HEK293 (cell line): ENCODE results near the gene NPRL2.

Source experiments
- CTCF ChIA-PET: fragments of 350-600 bp; formaldehyde crosslinking; extraction: SDS; loops from one replicate; lab custom pipeline; 2021; ENCODE audit warnings: antibody characterized with exemption; lab: Yijun Ruan, JAX
- POLR2A ChIA-PET: fragments of 300-600 bp; formaldehyde crosslinking; extraction: SDS; loops from one replicate; lab custom pipeline; 2020; ENCODE audit warnings: antibody characterized with exemption, inconsistent platforms; lab: Yijun Ruan, JAX
- H3K27ac ChIP-seq: fragments of 200-500 bp; sonication (Bioruptor generic); 2 replicates; pipeline ENCODE4 v1.5.1; 2014; ENCODE audit warnings: low read depth, low read length, control low read depth, inconsistent platforms; ENCODE audit errors: extremely low read depth
- H3K36me3 ChIP-seq, 2 experiments: fragments of 200-500 bp in 1 of 2; sonication (Bioruptor generic) in 1 of 2; 1 replicate in 1 of 2; 2 replicates in 1 of 2; pipeline ENCODE4 v1.5.1; 2014 to 2017; ENCODE audit warnings: inconsistent platforms in 2 of 2, low read length in 2 of 2; ENCODE audit not compliant: control insufficient read depth in 2 of 2, insufficient read depth in 1 of 2
- H3K4me1 ChIP-seq: fragments of 200-500 bp; sonication (Bioruptor generic); 2 replicates; pipeline ENCODE4 v1.5.1; 2014; ENCODE audit warnings: mild to moderate bottlenecking, low read length, inconsistent platforms; ENCODE audit not compliant: control insufficient read depth, insufficient read depth
- H3K4me3 ChIP-seq: 2 replicates; pipeline ENCODE4 v1.5.1; 2011; ENCODE audit warnings: low read depth, mild to moderate bottlenecking, control low read depth, low read length, moderate library complexity
- H3K9me3 ChIP-seq: fragments of 200-500 bp; sonication (Bioruptor generic); 2 replicates; pipeline ENCODE4 v1.5.1; 2014; ENCODE audit warnings: low read depth, low read length, inconsistent platforms; ENCODE audit not compliant: control insufficient read depth, insufficient read depth
- EGR2 ChIP-seq: fragments of 450-650 bp; formaldehyde crosslinking; IDR thresholded peaks from 2 replicates; pipeline ENCODE4 v1.5.1; 2016; ENCODE audit warnings: low read depth, missing biosample characterization, missing genetic modification characterization
- KLF8 ChIP-seq: fragments of 450-650 bp; formaldehyde crosslinking; IDR thresholded peaks from 2 replicates; pipeline ENCODE4 v1.5.1; 2016; ENCODE audit warnings: missing biosample characterization, missing genetic modification characterization
- MYNN ChIP-seq: fragments of 450-650 bp; formaldehyde crosslinking; IDR thresholded peaks from 2 replicates; pipeline ENCODE4 v1.5.1; 2016; ENCODE audit warnings: missing biosample characterization, missing genetic modification characterization, borderline replicate concordance
- MZF1 ChIP-seq: fragments of 450-650 bp; formaldehyde crosslinking; IDR thresholded peaks from 2 replicates; pipeline ENCODE4 v1.5.1; 2017; ENCODE audit warnings: missing biosample characterization, missing genetic modification characterization, borderline replicate concordance
- SP3 ChIP-seq: fragments of 450-650 bp; formaldehyde crosslinking; IDR thresholded peaks from 2 replicates; pipeline ENCODE4 v1.5.1; 2016; ENCODE audit warnings: missing biosample characterization, missing genetic modification characterization
- TCF7L2 ChIP-seq: IDR thresholded peaks from 2 replicates; pipeline ENCODE4 v1.6.1; 2011; ENCODE audit warnings: low read depth, mild to moderate bottlenecking, inconsistent platforms, low read length, moderate library complexity, borderline replicate concordance
- ZBTB17 ChIP-seq: fragments of 450-650 bp; formaldehyde crosslinking; IDR thresholded peaks from 2 replicates; pipeline ENCODE4 v1.5.1; 2016; ENCODE audit warnings: missing biosample characterization, missing genetic modification characterization
- ZFP69B ChIP-seq: fragments of 450-650 bp; formaldehyde crosslinking; IDR thresholded peaks from 2 replicates; pipeline ENCODE4 v1.5.1; 2016; ENCODE audit warnings: missing biosample characterization, missing genetic modification characterization
- ZNF132 ChIP-seq: fragments of 450-650 bp; formaldehyde crosslinking; IDR thresholded peaks from 2 replicates; pipeline ENCODE4 v1.5.1; 2017; ENCODE audit warnings: missing biosample characterization, missing genetic modification characterization, borderline replicate concordance
- ZNF140 ChIP-seq: fragments of 450-650 bp; formaldehyde crosslinking; IDR thresholded peaks from 2 replicates; pipeline ENCODE4 v1.5.1; 2016; ENCODE audit warnings: missing biosample characterization, missing genetic modification characterization
- ZNF155 ChIP-seq: fragments of 450-650 bp; formaldehyde crosslinking; IDR thresholded peaks from 2 replicates; pipeline ENCODE4 v1.5.1; 2016; ENCODE audit warnings: missing biosample characterization, missing genetic modification characterization
- ZNF16 ChIP-seq: fragments of 450-650 bp; formaldehyde crosslinking; IDR thresholded peaks from 2 replicates; pipeline ENCODE4 v1.5.1; 2016; ENCODE audit warnings: low read depth, missing biosample characterization, missing genetic modification characterization
- ZNF221 ChIP-seq: fragments of 450-650 bp; formaldehyde crosslinking; IDR thresholded peaks from 2 replicates; pipeline ENCODE4 v1.5.1; 2017; ENCODE audit warnings: missing biosample characterization, missing genetic modification characterization, borderline replicate concordance
- ZNF239 ChIP-seq: fragments of 450-650 bp; formaldehyde crosslinking; IDR thresholded peaks from 2 replicates; pipeline ENCODE4 v1.5.1; 2016; ENCODE audit warnings: missing biosample characterization, missing genetic modification characterization
- ZNF24 ChIP-seq: fragments of 450-650 bp; formaldehyde crosslinking; IDR thresholded peaks from 2 replicates; pipeline ENCODE4 v1.5.1; 2016; ENCODE audit warnings: missing biosample characterization, missing genetic modification characterization
- ZNF324 ChIP-seq: fragments of 450-650 bp; formaldehyde crosslinking; IDR thresholded peaks from 2 replicates; pipeline ENCODE4 v1.5.1; 2016; ENCODE audit warnings: missing biosample characterization, missing genetic modification characterization
- ZNF354C ChIP-seq: fragments of 450-650 bp; formaldehyde crosslinking; IDR thresholded peaks from 2 replicates; pipeline ENCODE4 v1.5.1; 2016; ENCODE audit warnings: missing biosample characterization, missing genetic modification characterization, low read depth, borderline replicate concordance
- ZNF473 ChIP-seq: fragments of 450-650 bp; formaldehyde crosslinking; IDR thresholded peaks from 2 replicates; pipeline ENCODE4 v1.5.1; 2017; ENCODE audit warnings: missing biosample characterization, missing genetic modification characterization
- ZNF548 ChIP-seq: fragments of 450-650 bp; formaldehyde crosslinking; IDR thresholded peaks from 2 replicates; pipeline ENCODE4 v1.5.1; 2016; ENCODE audit warnings: missing biosample characterization, missing genetic modification characterization
- ZNF561 ChIP-seq: fragments of 450-650 bp; IDR thresholded peaks from 2 replicates; pipeline ENCODE4 v1.5.1; 2018; ENCODE audit warnings: missing biosample characterization, missing genetic modification characterization, borderline replicate concordance
- ZNF600 ChIP-seq: fragments of 450-650 bp; formaldehyde crosslinking; IDR thresholded peaks from 2 replicates; pipeline ENCODE4 v1.5.1; 2016; ENCODE audit warnings: missing biosample characterization, missing genetic modification characterization
- ZNF610 ChIP-seq: fragments of 450-650 bp; formaldehyde crosslinking; IDR thresholded peaks from 2 replicates; pipeline ENCODE4 v1.5.1; 2016; ENCODE audit warnings: missing biosample characterization, missing genetic modification characterization, borderline replicate concordance
- ZNF664 ChIP-seq: fragments of 450-650 bp; formaldehyde crosslinking; IDR thresholded peaks from 2 replicates; pipeline ENCODE4 v1.5.1; 2016; ENCODE audit warnings: missing biosample characterization, missing genetic modification characterization
- ZNF76 ChIP-seq: fragments of 450-650 bp; formaldehyde crosslinking; IDR thresholded peaks from 2 replicates; pipeline ENCODE4; 2016; ENCODE audit warnings: low read depth, missing biosample characterization, missing genetic modification characterization, borderline replicate concordance
- ZSCAN16 ChIP-seq: fragments of 450-650 bp; formaldehyde crosslinking; IDR thresholded peaks from 2 replicates; pipeline ENCODE4 v1.5.1; 2016; ENCODE audit warnings: missing biosample characterization, missing genetic modification characterization
- ZXDB ChIP-seq: fragments of 450-650 bp; formaldehyde crosslinking; IDR thresholded peaks from 2 replicates; pipeline ENCODE4 v1.5.1; 2016; ENCODE audit warnings: missing biosample characterization, missing genetic modification characterization
- TF ChIP-seq, protein P1 (sequence below): fragments of 450-650 bp; formaldehyde crosslinking; IDR thresholded peaks from 2 replicates; pipeline ENCODE4 v1.5.1; 2016; ENCODE audit warnings: missing biosample characterization, missing genetic modification characterization
- TF ChIP-seq, protein P2 (sequence below): fragments of 450-650 bp; formaldehyde crosslinking; IDR thresholded peaks from 2 replicates; pipeline ENCODE4 v1.5.1; 2016; ENCODE audit warnings: missing biosample characterization, missing genetic modification characterization, borderline replicate concordance
- TF ChIP-seq, protein P3 (sequence below): fragments of 450-650 bp; formaldehyde crosslinking; IDR thresholded peaks from 2 replicates; pipeline ENCODE4 v1.5.1; 2016; ENCODE audit warnings: missing biosample characterization, missing genetic modification characterization

The NPRL2 gene

DNA sequence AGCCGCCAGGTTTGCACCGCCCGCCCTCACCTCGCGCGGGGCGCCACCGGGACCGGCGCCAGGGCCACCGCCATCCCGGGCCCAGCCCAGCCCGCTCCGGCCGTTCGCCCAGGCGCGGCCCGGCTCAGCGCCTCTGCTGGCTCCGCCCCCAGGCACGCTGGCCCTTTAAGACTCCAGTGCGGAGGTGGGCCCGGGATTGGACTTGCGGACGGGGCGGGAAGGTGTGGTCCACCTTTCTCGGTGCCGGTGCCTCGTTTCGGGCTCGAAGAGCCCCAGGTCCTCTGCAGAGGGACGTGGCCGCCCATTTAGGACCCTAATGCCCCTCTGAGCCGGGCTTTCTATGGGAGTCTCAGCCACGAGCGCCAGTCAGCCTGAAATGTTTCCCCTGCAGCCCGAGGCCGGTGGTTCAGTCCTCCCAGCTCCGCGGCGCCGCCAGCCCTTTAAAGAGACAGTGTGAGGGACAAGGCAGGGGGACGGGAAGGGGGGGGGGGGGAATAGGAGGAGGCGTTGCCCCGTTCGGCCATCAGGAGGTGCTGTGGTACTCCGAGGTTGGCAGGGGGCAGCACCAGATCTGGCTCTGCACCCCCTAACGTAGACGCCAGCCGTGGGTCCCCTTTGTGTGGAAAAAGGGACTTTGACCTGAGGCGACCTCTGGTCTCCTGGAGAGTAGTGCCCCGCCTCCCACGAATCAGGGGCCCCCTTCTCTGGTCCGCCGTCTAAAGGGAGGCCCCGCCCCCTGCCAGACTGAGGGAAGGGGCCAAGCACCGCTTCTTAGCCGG, 29.1 kb downstream of the NPRL2 start:
- peaks cover under 1 to 63% of the 10 kb centered on the region in 2 experiments; a peak in 2 of 3 replicates for H3K36me3 ChIP-seq
- no peaks in the 10 kb centered on the region for H3K9me3 ChIP-seq
- H3K27ac ChIP-seq, result peak overlapping the region; percentile 95
- H3K4me3 ChIP-seq, result peak overlapping the region; percentile 62
- peaks cover 7% of the 10 kb centered on the region; the same call in 1 of the 2 replicates for H3K4me1 ChIP-seq
- ChIA-PET CTCF (interaction anchor here (0.5 to 1.7 kb wide), 9 partner anchors 12 to 1494 kb away, joined by 3 to 7 read pairs (median 3); partner anchors contain the start of genes HYAL3 and NAA80), POLR2A (interaction anchor here (0.6 to 3.2 kb wide), 10 partner anchors 10 to 371 kb away, joined by 3 to 17 read pairs (median 4); partner anchors contain the start of genes CYB561D2, HYAL3, IFRD2 and NAA80)
- TF ChIP-seq ZSCAN16 (tag by site-specific recombination) (no peak), ZBTB17 (tag by site-specific recombination) (peak; percentile 60), ZNF610 (tag by site-specific recombination) (no peak), EGR2 (tag by site-specific recombination) (peak; percentile 65; the same call in 1 of the 2 replicates), MZF1 (tag by site-specific recombination) (no peak), ZNF473 (tag by site-specific recombination) (no peak), ZNF221 (tag by site-specific recombination) (no peak), ZNF664 (no peak), ZNF140 (tag by site-specific recombination) (no peak), ZNF354C (no peak), ZNF548 (tag by site-specific recombination) (no peak), ZNF76 (peak; percentile 83; the same call in 1 of the 2 replicates), ZNF24 (tag by site-specific recombination) (no peak), ZFP69B (tag by site-specific recombination) (peak; percentile 100), TCF7L2 (no peak), ZNF600 (tag by site-specific recombination) (no peak), MYNN (tag by site-specific recombination) (no peak), ZNF16 (tag by site-specific recombination) (no peak), KLF8 (tag by site-specific recombination) (peak; percentile 84), ZNF155 (tag by site-specific recombination) (no peak), ZNF239 (tag by site-specific recombination) (no peak), SP3 (tag by site-specific recombination) (peak; percentile 86), ZNF561 (tag by site-specific recombination) (0 out of 2 replicates have a peak, but pooled peaks have one; percentile 24), ZNF132 (no peak), ZNF324 (tag by site-specific recombination) (peak; percentile 76; the same call in 1 of the 2 replicates), ZXDB (tag by site-specific recombination) (peak; percentile 50; the same call in 1 of the 2 replicates)
- TF ChIP-seq, protein P1, sequence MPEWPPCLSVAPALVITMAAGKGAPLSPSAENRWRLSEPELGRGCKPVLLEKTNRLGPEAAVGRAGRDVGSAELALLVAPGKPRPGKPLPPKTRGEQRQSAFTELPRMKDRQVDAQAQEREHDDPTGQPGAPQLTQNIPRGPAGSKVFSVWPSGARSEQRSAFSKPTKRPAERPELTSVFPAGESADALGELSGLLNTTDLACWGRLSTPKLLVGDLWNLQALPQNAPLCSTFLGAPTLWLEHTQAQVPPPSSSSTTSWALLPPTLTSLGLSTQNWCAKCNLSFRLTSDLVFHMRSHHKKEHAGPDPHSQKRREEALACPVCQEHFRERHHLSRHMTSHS (tag by site-specific recombination), result no peak
- TF ChIP-seq, protein P2, sequence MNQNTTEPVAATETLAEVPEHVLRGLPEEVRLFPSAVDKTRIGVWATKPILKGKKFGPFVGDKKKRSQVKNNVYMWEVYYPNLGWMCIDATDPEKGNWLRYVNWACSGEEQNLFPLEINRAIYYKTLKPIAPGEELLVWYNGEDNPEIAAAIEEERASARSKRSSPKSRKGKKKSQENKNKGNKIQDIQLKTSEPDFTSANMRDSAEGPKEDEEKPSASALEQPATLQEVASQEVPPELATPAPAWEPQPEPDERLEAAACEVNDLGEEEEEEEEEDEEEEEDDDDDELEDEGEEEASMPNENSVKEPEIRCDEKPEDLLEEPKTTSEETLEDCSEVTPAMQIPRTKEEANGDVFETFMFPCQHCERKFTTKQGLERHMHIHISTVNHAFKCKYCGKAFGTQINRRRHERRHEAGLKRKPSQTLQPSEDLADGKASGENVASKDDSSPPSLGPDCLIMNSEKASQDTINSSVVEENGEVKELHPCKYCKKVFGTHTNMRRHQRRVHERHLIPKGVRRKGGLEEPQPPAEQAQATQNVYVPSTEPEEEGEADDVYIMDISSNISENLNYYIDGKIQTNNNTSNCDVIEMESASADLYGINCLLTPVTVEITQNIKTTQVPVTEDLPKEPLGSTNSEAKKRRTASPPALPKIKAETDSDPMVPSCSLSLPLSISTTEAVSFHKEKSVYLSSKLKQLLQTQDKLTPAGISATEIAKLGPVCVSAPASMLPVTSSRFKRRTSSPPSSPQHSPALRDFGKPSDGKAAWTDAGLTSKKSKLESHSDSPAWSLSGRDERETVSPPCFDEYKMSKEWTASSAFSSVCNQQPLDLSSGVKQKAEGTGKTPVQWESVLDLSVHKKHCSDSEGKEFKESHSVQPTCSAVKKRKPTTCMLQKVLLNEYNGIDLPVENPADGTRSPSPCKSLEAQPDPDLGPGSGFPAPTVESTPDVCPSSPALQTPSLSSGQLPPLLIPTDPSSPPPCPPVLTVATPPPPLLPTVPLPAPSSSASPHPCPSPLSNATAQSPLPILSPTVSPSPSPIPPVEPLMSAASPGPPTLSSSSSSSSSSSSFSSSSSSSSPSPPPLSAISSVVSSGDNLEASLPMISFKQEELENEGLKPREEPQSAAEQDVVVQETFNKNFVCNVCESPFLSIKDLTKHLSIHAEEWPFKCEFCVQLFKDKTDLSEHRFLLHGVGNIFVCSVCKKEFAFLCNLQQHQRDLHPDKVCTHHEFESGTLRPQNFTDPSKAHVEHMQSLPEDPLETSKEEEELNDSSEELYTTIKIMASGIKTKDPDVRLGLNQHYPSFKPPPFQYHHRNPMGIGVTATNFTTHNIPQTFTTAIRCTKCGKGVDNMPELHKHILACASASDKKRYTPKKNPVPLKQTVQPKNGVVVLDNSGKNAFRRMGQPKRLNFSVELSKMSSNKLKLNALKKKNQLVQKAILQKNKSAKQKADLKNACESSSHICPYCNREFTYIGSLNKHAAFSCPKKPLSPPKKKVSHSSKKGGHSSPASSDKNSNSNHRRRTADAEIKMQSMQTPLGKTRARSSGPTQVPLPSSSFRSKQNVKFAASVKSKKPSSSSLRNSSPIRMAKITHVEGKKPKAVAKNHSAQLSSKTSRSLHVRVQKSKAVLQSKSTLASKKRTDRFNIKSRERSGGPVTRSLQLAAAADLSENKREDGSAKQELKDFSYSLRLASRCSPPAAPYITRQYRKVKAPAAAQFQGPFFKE (tag by site-specific recombination), result no peak
- TF ChIP-seq, protein P3, sequence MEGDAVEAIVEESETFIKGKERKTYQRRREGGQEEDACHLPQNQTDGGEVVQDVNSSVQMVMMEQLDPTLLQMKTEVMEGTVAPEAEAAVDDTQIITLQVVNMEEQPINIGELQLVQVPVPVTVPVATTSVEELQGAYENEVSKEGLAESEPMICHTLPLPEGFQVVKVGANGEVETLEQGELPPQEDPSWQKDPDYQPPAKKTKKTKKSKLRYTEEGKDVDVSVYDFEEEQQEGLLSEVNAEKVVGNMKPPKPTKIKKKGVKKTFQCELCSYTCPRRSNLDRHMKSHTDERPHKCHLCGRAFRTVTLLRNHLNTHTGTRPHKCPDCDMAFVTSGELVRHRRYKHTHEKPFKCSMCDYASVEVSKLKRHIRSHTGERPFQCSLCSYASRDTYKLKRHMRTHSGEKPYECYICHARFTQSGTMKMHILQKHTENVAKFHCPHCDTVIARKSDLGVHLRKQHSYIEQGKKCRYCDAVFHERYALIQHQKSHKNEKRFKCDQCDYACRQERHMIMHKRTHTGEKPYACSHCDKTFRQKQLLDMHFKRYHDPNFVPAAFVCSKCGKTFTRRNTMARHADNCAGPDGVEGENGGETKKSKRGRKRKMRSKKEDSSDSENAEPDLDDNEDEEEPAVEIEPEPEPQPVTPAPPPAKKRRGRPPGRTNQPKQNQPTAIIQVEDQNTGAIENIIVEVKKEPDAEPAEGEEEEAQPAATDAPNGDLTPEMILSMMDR (tag by site-specific recombination), result peak; percentile 65
